Mesendoderm (in vitro differentiated cells): Measurements from ENCODE around the gene CDC6.

Source experiments
- DNase-seq: peaks from one replicate; pipeline ENCODE4 v3.0.0; 2013
- H2AK5ac ChIP-seq: 2 replicates; pipeline ENCODE4 v1.6.1; 2013; ENCODE audit warnings: low read length, inconsistent platforms
- H2BK120ac ChIP-seq: 2 replicates; pipeline ENCODE4 v1.6.1; 2013; ENCODE audit warnings: low read depth, mild to moderate bottlenecking, low read length, moderate library complexity, mixed read lengths
- H2BK15ac ChIP-seq: replicated peaks from 2 replicates; pipeline ENCODE4 v1.6.1; 2013; ENCODE audit warnings: low read depth, mild to moderate bottlenecking, moderate library complexity
- H2BK5ac ChIP-seq: 2 replicates; pipeline ENCODE4 v1.6.1; 2013; ENCODE audit warnings: low read length, inconsistent platforms
- H3K18ac ChIP-seq: 2 replicates; pipeline ENCODE4 v1.6.1; 2013; ENCODE audit warnings: mild to moderate bottlenecking, low read length, mixed read lengths
- H3K23ac ChIP-seq: one replicate; pipeline ENCODE4 v1.6.1; 2013; ENCODE audit warnings: low read length
- H3K27ac ChIP-seq: 2 replicates; pipeline ENCODE4 v1.5.1; 2013; ENCODE audit warnings: low read depth, mild to moderate bottlenecking, inconsistent platforms, low read length, moderate library complexity
- H3K27me3 ChIP-seq: 2 replicates; pipeline ENCODE4 v1.6.1; 2013; ENCODE audit warnings: low read length, control low read depth, mild to moderate bottlenecking, inconsistent platforms; ENCODE audit not compliant: insufficient read depth, poor library complexity
- H3K36me3 ChIP-seq: 2 replicates; pipeline ENCODE4 v1.6.1; 2013; ENCODE audit warnings: low read length, inconsistent platforms; ENCODE audit not compliant: control insufficient read depth, insufficient read depth
- H3K4ac ChIP-seq: one replicate; pipeline ENCODE4 v1.6.1; 2013; ENCODE audit warnings: low read depth, mild to moderate bottlenecking, low read length, moderate library complexity
- H3K4me1 ChIP-seq: 2 replicates; pipeline ENCODE4 v1.6.1; 2013; ENCODE audit warnings: low read depth, low read length, inconsistent platforms; ENCODE audit not compliant: control insufficient read depth
- H3K4me2 ChIP-seq: 2 replicates; pipeline ENCODE4 v1.6.1; 2013; ENCODE audit warnings: low read length
- H3K4me3 ChIP-seq: 2 replicates; pipeline ENCODE4 v1.5.1; 2013; ENCODE audit warnings: mild to moderate bottlenecking, low read length
- H3K56ac ChIP-seq: one replicate; pipeline ENCODE4 v1.6.1; 2013; ENCODE audit warnings: low read length
- H3K79me1 ChIP-seq: 2 replicates; pipeline ENCODE4 v1.6.1; 2013; ENCODE audit warnings: low read length, inconsistent platforms
- H3K79me2 ChIP-seq: 2 replicates; pipeline ENCODE4 v1.6.1; 2013; ENCODE audit warnings: mild to moderate bottlenecking, low read length; ENCODE audit not compliant: control insufficient read depth, insufficient read depth
- H3K9ac ChIP-seq: 2 replicates; pipeline ENCODE4 v1.6.1; 2013; ENCODE audit warnings: low read length, inconsistent platforms
- H4K5ac ChIP-seq: one replicate; pipeline ENCODE4 v1.6.1; 2013; ENCODE audit warnings: low read length
- H4K8ac ChIP-seq: one replicate; pipeline ENCODE4 v1.6.1; 2013; ENCODE audit warnings: low read depth, mild to moderate bottlenecking, control low read depth, low read length, moderate library complexity
- whole genome bisulfite sequencing: extraction: QIAGEN DNeasy Blood & Tissue Kit; methylation state at CpG from one replicate; pipeline ENCODE4 v1.1.7; 2013; ENCODE audit warnings: low lambda C conversion rate, missing lambda C conversion rate; ENCODE audit not compliant: insufficient coverage; ENCODE audit errors: extremely low coverage; 5-methylcytosine and 5-hydroxymethylcytosine counted together

Gene CDC6

DNA sequence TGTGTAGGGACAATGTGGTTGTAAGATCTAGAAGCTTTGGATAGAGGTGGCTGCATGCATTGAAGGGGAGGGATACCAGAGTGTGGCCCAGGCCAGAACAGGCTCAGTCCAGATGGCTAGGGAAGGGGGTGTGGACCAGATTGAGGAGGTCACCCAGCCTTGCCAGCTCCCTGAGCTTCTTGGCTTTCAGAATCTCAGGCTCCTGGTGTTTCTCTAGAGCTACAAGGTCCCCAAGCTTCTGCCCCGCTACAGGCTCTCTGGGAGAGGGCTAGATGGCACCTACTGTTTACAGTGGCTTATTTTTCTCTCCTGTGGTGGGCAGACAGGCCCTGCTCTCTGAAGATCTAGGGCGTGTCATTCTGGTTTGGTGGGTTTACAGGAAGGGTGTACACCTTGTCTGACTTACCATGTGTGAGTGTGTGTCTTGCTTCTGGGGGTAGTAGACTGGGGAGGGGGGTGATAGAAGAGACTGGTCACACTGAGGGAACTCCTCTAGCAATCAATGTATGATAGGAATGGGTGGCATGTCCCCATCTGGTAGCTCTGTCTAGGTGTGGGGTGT is 22.4 kb downstream of the CDC6 start:
- H2BK15ac ChIP-seq, result no peak overlapping the region
- H3K27ac ChIP-seq, result no peak overlapping the region
- H3K18ac ChIP-seq, result no peak overlapping the region
- no peaks in the 10 kb centered on the region for H3K79me1 ChIP-seq
- no peak overlapping the region for H3K4me3 ChIP-seq
- H2BK120ac ChIP-seq, result no peak overlapping the region
- H3K4ac ChIP-seq, result no peak overlapping the region
- no peak overlapping the region for H3K23ac ChIP-seq
- no peaks in the 10 kb centered on the region for H3K27me3 ChIP-seq
- no peak overlapping the region for H4K8ac ChIP-seq
- H3K9ac ChIP-seq, result no peak overlapping the region
- no peak overlapping the region for H2BK5ac ChIP-seq
- no peak overlapping the region for H2AK5ac ChIP-seq
- H3K56ac ChIP-seq, result peak overlapping the region; percentile 50
- DNase-seq, result no peak
- H4K5ac ChIP-seq, result no peak overlapping the region
- no peaks in the 10 kb centered on the region for H3K36me3 ChIP-seq
- peaks cover 24% of the 10 kb centered on the region for H3K4me1 ChIP-seq
- H3K4me2 ChIP-seq, result no peak overlapping the region
- no peaks in the 10 kb centered on the region for H3K79me2 ChIP-seq
- WGBS, result no CpG with 5 or more reads among the region's 2 CpGs

DNA sequence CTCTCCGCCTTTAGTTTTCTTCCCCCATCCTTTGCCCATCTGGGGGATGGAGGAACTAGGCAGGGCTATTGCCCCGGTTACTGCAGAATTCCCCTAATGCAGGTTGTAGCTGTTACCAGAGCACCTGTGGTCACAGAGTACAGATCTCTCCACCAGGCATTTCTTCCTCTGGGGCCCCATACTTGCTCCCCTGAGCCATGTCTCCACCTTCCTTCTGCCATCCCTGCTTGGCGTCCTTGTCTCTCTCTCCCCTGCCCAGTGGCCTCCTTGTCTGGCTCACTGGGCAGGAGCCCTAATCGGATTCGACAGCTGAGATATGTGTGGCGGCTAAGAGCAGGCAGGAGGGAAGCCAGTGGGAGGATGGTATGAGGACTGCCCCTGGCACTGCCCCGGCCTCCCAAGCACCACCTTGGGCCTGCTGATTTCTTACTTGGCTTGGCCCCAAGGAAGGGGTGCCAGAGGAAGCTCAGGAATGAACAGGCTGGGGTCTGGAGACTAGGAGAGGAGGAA is 23.3 kb downstream of the CDC6 start:
- Histone ChIP-seq H2BK15ac (no peak overlapping the region), H3K18ac (no peak overlapping the region), H3K4ac (no peak overlapping the region), H3K36me3 (no peaks in the 10 kb centered on the region), H3K9ac (no peak overlapping the region), H3K27ac (no peak overlapping the region), H3K27me3 (no peaks in the 10 kb centered on the region), H2AK5ac (peak overlapping the region; percentile 29), H3K4me3 (no peak overlapping the region), H3K79me1 (no peaks in the 10 kb centered on the region), H3K4me2 (no peak overlapping the region), H4K8ac (no peak overlapping the region), H3K23ac (no peak overlapping the region), H3K79me2 (no peaks in the 10 kb centered on the region), H3K4me1 (peaks cover 24% of the 10 kb centered on the region), H2BK120ac (no peak overlapping the region), H4K5ac (no peak overlapping the region), H2BK5ac (no peak overlapping the region), H3K56ac (peak overlapping the region; percentile 27)
- no peak for DNase-seq
- WGBS, result no CpG with 5 or more reads among the region's 7 CpGs

DNA sequence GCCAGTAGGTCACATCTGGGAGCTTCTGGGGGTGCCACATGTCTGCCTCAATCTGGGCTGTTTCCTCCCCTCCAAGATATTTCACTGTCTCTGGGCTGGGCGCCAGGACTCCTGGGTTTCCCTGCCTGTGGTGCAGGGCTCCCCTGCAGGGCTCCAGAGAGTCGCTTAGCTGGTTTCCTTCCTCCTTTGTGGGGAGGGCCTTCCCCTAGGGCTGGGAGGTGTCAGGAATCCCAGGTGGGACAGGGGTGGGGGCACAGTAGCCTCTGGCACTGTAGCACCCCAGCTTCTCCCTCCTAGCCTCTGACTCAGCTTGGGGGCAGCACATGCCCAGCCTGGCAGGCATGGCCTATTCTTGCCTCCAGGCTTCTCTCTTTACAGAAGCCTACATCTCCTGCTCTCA is 23.9 kb downstream of the CDC6 start:
- no peak overlapping the region for H3K4me3 ChIP-seq
- no peak overlapping the region for H3K18ac ChIP-seq
- no peak overlapping the region for H2BK5ac ChIP-seq
- H3K4ac ChIP-seq, result no peak overlapping the region
- H3K79me1 ChIP-seq, result peaks cover 2% of the 10 kb centered on the region
- H2AK5ac ChIP-seq, result no peak overlapping the region
- H4K8ac ChIP-seq, result no peak overlapping the region
- H3K9ac ChIP-seq, result no peak overlapping the region
- H3K36me3 ChIP-seq, result no peaks in the 10 kb centered on the region
- no peaks in the 10 kb centered on the region for H3K79me2 ChIP-seq
- no peak overlapping the region for H3K23ac ChIP-seq
- H2BK15ac ChIP-seq, result no peak overlapping the region
- DNase-seq, result no peak
- H3K27ac ChIP-seq, result no peak overlapping the region
- no peak overlapping the region for H4K5ac ChIP-seq
- H3K56ac ChIP-seq, result no peak overlapping the region
- no peak overlapping the region for H3K4me2 ChIP-seq
- H3K27me3 ChIP-seq, result no peaks in the 10 kb centered on the region
- H3K4me1 ChIP-seq, result peaks cover 23% of the 10 kb centered on the region
- WGBS, result no CpG with 5 or more reads among the region's 2 CpGs
- H2BK120ac ChIP-seq, result no peak overlapping the region

DNA sequence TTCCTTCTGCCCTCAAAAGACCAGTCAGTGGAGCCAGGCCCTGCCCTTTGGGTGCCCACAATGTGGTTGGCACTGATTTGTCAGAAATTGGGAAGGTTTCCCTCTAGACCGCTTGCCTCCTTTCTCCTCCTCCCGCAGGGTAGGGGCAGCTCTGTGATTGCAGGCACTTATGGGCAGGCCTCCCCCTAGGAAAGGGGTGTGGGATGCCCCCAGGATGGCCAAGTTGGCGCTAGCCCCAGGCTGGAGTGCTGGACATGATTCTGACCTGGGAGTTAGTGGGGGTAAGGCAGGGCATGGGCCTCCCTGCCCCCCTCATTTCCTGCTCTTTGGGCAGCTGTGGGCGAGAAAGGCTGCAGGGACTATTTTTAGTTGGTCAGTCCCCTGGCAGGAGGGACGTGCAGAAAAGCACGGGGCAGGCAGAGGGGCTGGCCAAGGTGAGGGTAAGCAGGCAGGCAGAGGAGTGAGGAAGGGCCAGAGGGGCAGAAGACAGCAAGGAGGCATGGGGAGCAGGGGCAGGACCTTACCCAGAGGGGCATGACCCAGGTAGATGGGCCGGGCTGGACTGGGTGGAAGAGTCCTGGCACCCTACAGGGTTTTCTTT is 24.6 kb downstream of the CDC6 start:
- Histone ChIP-seq H3K4me1 (peaks cover 18% of the 10 kb centered on the region), H3K27me3 (no peaks in the 10 kb centered on the region), H2BK15ac (no peak overlapping the region), H3K18ac (no peak overlapping the region), H3K9ac (no peak overlapping the region), H3K56ac (no peak overlapping the region), H3K36me3 (no peaks in the 10 kb centered on the region), H3K4me2 (no peak overlapping the region), H2BK120ac (no peak overlapping the region), H2AK5ac (no peak overlapping the region), H3K4me3 (no peak overlapping the region), H2BK5ac (no peak overlapping the region), H3K79me2 (no peaks in the 10 kb centered on the region), H3K27ac (no peak overlapping the region), H4K8ac (no peak overlapping the region), H3K79me1 (peaks cover 2% of the 10 kb centered on the region), H3K23ac (no peak overlapping the region), H4K5ac (no peak overlapping the region), H3K4ac (no peak overlapping the region)
- no peak for DNase-seq
- WGBS, result no CpG with 5 or more reads among the region's 7 CpGs

DNA sequence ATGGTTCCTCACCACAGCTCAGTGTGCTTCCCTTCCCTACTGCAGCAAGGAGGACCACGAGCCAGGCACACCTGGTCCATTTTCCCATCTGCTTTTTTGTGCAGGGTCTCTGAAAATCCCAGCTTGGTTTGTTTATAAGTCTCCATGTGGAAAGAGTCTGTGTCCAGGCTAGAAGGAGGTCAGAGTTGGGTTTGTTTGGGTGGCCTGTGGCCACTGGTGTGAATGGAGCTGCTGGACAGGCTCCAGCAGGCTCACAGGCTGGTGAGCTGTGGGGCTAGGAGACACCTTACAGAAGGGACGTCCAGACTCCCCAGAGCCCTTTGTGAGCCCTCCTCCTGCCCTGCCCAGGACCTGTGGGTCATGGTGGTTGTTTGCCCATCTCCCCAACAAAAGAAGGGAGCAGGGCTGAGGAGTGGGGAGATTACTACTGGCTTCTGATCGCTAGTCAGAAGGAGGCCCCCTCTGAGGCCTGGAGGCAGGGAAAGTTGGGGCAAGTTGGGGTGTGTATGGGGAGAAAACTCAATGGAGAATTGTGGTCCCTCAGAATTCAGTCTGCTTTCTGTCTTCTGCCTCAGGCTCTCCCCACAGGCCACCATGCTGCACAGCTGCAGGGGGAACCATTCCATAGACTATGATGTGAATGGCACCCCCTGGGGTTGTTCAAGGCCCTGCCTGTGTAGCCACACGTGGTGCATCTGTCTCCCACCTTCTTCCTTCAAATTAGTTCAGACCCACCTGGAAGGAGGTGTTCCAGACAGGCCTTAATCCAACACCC is 25.4 kb downstream of the CDC6 start:
- Histone ChIP-seq H3K4ac (no peak overlapping the region), H3K79me1 (peaks cover 2% of the 10 kb centered on the region), H2BK120ac (no peak overlapping the region), H3K27ac (no peak overlapping the region), H3K9ac (no peak overlapping the region), H3K18ac (no peak overlapping the region), H3K27me3 (no peaks in the 10 kb centered on the region), H3K4me3 (no peak overlapping the region), H4K5ac (no peak overlapping the region), H3K79me2 (no peaks in the 10 kb centered on the region), H3K4me2 (no peak overlapping the region), H2BK5ac (no peak overlapping the region), H3K23ac (no peak overlapping the region), H3K4me1 (peaks cover 11% of the 10 kb centered on the region), H4K8ac (no peak overlapping the region), H2BK15ac (no peak overlapping the region), H3K36me3 (no peaks in the 10 kb centered on the region), H3K56ac (no peak overlapping the region), H2AK5ac (no peak overlapping the region)
- WGBS, result no CpG with 5 or more reads among the region's 4 CpGs
- no peak for DNase-seq
